Measurements from ENCODE around the gene GPC5.

GRCh38 chr13:91588541-91588940, 190.1 kb downstream of the GPC5 start:
- no peak for TF ChIP-seq NRF1 (IDR thresholded peaks at IDR 0.05; ENCODE audit: low read depth, low read length)
- no peak for TF ChIP-seq EZH2 (IDR thresholded peaks at IDR 0.05; ENCODE audit: low read depth, low read length, severe bottlenecking)

All from H1 (cell line).